HepG2 (cell line): ENCODE results near the gene LTBR. TPM values are rescaled to one million over a fixed set of nuclear protein-coding genes. Genes with fewer than 3 reads are reported as not detected.

Experiments used
- ATAC-seq: fragments of 200-7000 bp; cut with Tn5 transposase; 3 replicates; pipeline ENCODE4 v1.9.1; 2020; ENCODE audit warnings: mild to moderate bottlenecking, moderate library complexity
- BruUV-seq: library from RNA; stranded (reverse); fragments of 400-500 nt; replicated peaks from 2 replicates; lab custom pipeline; 2021; lab: Mats Ljungman, UMichigan
- CTCF ChIA-PET: fragments of 300-600 bp; formaldehyde crosslinking; extraction: SDS; loops from one replicate; lab custom pipeline; 2021; ENCODE audit warnings: low total read pairs, inconsistent platforms, low intra/inter-chr PET ratio; lab: Yijun Ruan, JAX
- POLR2A ChIA-PET: fragments of 350-600 bp; sonication (Branson Sonifier 250); formaldehyde crosslinking; loops from one replicate; lab custom pipeline; 2020; ENCODE audit warnings: antibody characterized with exemption, inconsistent platforms; lab: Yijun Ruan, JAX
- DNase-seq: peaks from one replicate; pipeline ENCODE4 v3.0.0-alpha.2; 2015; ENCODE audit warnings: low spot score
- FAIRE-seq: peaks from 3 replicates; lab custom pipeline; 2011; peaks lifted over from hg19 to GRCh38; lab: Jason Lieb, UNC
- H2AFZ ChIP-seq: one replicate; pipeline ENCODE4 v1.6.1; 2011; ENCODE audit warnings: low read length, inconsistent platforms
- H3K27ac ChIP-seq: fragments of 300-600 bp; 3 replicates; pipeline ENCODE4 v1.8.0; 2011; ENCODE audit warnings: mixed run types, mild to moderate bottlenecking, mixed read lengths, low read length, inconsistent platforms; ENCODE audit not compliant: insufficient read depth; ENCODE audit errors: extremely low read length
- H3K27me3 ChIP-seq, 2 experiments: fragments of 200-600 bp in 1 of 2; 2 replicates in 1 of 2; 3 replicates in 1 of 2; pipeline versions ENCODE4 v1.6.0 to v1.8.0; 2011; ENCODE audit warnings: low read length in 2 of 2, mild to moderate bottlenecking in 2 of 2, moderate library complexity in 2 of 2, inconsistent platforms in 1 of 2; ENCODE audit not compliant: insufficient read depth in 2 of 2, control insufficient read depth in 1 of 2
- H3K36me3 ChIP-seq, 2 experiments: fragments of 200-600 bp in 1 of 2; replicated peaks in 1 of 2; 2 replicates in 1 of 2; 3 replicates in 1 of 2; pipeline versions ENCODE4 v1.5.1 to v1.8.0; 2011; ENCODE audit warnings: low read length in 2 of 2, inconsistent platforms in 1 of 2; ENCODE audit not compliant: insufficient read depth in 2 of 2, control insufficient read depth in 1 of 2
- H3K4me1 ChIP-seq: 2 replicates; pipeline ENCODE4 v1.5.1; 2012; ENCODE audit warnings: low read length, inconsistent platforms; ENCODE audit not compliant: insufficient read depth
- H3K4me2 ChIP-seq: 2 replicates; pipeline ENCODE4 v1.6.0; 2011; ENCODE audit warnings: low read depth, low read length, inconsistent platforms
- H3K4me3 ChIP-seq, 3 experiments: fragments of 200-600 bp in 1 of 3; sonication (generic), shearing (Covaris generic) in 1 of 3; replicated peaks in 1 of 3; 2 replicates each; pipeline ENCODE4 v1.5.1; 2011 to 2016; ENCODE audit warnings: low read length in 3 of 3, inconsistent platforms in 2 of 3, low read depth in 2 of 3, mild to moderate bottlenecking in 2 of 3, control low read depth in 1 of 3, mixed read lengths in 1 of 3; ENCODE audit not compliant: insufficient read depth in 1 of 3
- H3K79me2 ChIP-seq: one replicate; pipeline ENCODE4 v1.6.1; 2011; ENCODE audit warnings: low read length, inconsistent platforms; ENCODE audit not compliant: insufficient read depth
- H3K9ac ChIP-seq: 2 replicates; pipeline ENCODE4 v1.6.0; 2011; ENCODE audit warnings: mild to moderate bottlenecking, low read depth, low read length, inconsistent platforms; ENCODE audit not compliant: insufficient read depth
- H3K9me3 ChIP-seq: 2 replicates; pipeline ENCODE4 v1.5.1; 2012; ENCODE audit warnings: mild to moderate bottlenecking, low read length
- H4K20me1 ChIP-seq: 2 replicates; pipeline ENCODE4 v1.6.0; 2011; ENCODE audit warnings: inconsistent platforms, mild to moderate bottlenecking, low read length, moderate library complexity; ENCODE audit not compliant: insufficient read depth
- KDM3A ChIP-seq: IDR thresholded peaks from 2 replicates; pipeline ENCODE4 v1.6.1; 2018; ENCODE audit warnings: low read depth, missing compliant biosample characterization
- RXRA ChIP-seq: sonication (generic); formaldehyde crosslinking; IDR thresholded peaks from 2 replicates; pipeline ENCODE4 v1.5.1; 2020; ENCODE audit warnings: missing genetic modification reagents
- SALL2 ChIP-seq: sonication (generic); formaldehyde crosslinking; IDR thresholded peaks from 2 replicates; pipeline ENCODE4 v1.8.1; 2023; ENCODE audit warnings: mild to moderate bottlenecking, missing genetic modification reagents, inconsistent platforms
- SATB2 ChIP-seq: sonication (generic); formaldehyde crosslinking; IDR thresholded peaks from 2 replicates; pipeline ENCODE4 v1.5.0; 2020; ENCODE audit warnings: missing genetic modification reagents
- ZBTB1 ChIP-seq: sonication (generic); formaldehyde crosslinking; IDR thresholded peaks from 2 replicates; pipeline ENCODE4 v1.4.0; 2020; ENCODE audit warnings: missing genetic modification reagents, borderline replicate concordance
- ZHX1 ChIP-seq: sonication (generic); formaldehyde crosslinking; IDR thresholded peaks from 2 replicates; pipeline ENCODE4 v1.8.1; 2022; ENCODE audit warnings: low read depth, mild to moderate bottlenecking, missing genetic modification reagents
- ZNF460 ChIP-seq: sonication (generic); formaldehyde crosslinking; IDR thresholded peaks from 2 replicates; pipeline ENCODE4 v1.5.1; 2020; ENCODE audit warnings: missing genetic modification reagents, mild to moderate bottlenecking, borderline replicate concordance
- WGBS: methylation state at CpG from one replicate; pipeline ENCODE4 v1.1.6; 2017; ENCODE audit warnings: low lambda C conversion rate; 5-methylcytosine and 5-hydroxymethylcytosine counted together
- in situ Hi-C: cut with HindIII; loops from 2 replicates; pipeline ENCODE4 v1.10.0; 2017; ENCODE audit warnings: low pct_unique_long_range_greater_than_20kb; ENCODE audit not compliant: extremely low pct_ligation_motif_present
- intact Hi-C: fragments of 100-400 bp; cut with micrococcal nuclease; formaldehyde crosslinking; loops from one replicate; pipeline ENCODE4 v1.10.0; 2022; ENCODE audit not compliant: unreplicated experiment
- polyA plus RNA-seq, 8 experiments: library from polyadenylated mRNA; depleted of rRNA in 3 of 8; stranded (reverse) in 7 of 8; unstranded in 1 of 8; fragments of >200 nt; fragmentation: Illumina TruSeq in 4 of 8; extraction: Trizol in 4 of 8; gene quantifications; 2 replicates each; pipeline versions ENCODE4 v1.2.1 to v1.2.3, GENCODE V29; 2011 to 2016; ENCODE audit warnings: low read depth in 4 of 8, missing spikeins in 1 of 8, mixed read lengths in 1 of 8; ENCODE audit not compliant: insufficient read depth in 1 of 8
- total RNA-seq, 5 experiments: library from RNA; depleted of rRNA; stranded (reverse); fragments of >200 nt; fragmentation: Illumina TruSeq; extraction: Trizol; gene quantifications; 2 replicates each; pipeline ENCODE4 v1.2.3, GENCODE V29; 2016; ENCODE audit warnings: low read depth in 1 of 5
- TF ChIP-seq, protein P1 (sequence below): sonication (generic); formaldehyde crosslinking; conservative IDR thresholded peaks from 2 replicates; pipeline ENCODE4 v1.8.1; 2023; ENCODE audit warnings: missing genetic modification reagents

LTBR gene
- total and polyA plus RNA-seq, 2 of the 13 experiments (the other 11 are each of a cell fraction or from before 2014, with no cell fraction given), result 31.4 to 34.8 TPM

DNA sequence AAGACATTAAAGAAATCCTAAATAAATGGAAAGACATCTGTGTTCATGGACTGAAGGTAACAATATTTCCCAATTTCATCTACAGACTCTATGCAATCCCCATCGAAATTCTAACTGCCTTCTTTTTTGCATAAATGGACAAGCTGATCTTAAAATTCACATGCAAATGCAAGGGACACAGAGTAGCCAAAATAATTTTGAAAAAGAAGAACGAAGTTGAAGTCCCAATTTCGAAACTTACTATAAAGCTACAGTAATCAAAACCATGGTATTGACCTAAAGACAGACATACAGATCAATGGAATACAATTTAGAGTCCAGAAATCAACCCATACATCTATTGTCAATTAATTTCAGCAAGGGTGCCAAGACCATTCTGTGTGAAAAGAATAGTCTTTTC lies 44.4 kb downstream of the LTBR start:
- ChIA-PET POLR2A (interaction anchor here (0.6 kb wide), 1 partner anchor 64 kb away, joined by 3 read pairs; no protein-coding TSS in a partner anchor), CTCF (no interaction called here)
- intact Hi-C loops, result no loop called here
- H3K4me1 ChIP-seq, result peaks cover 53% of the 10 kb centered on the region
- FAIRE-seq, result no peak
- no peak overlapping the region for H3K4me2 ChIP-seq
- ATAC-seq, result no peak
- WGBS, result 31% methylated on average over 3 of the region's 3 CpGs
- no peaks in the 10 kb centered on the region for H3K36me3 ChIP-seq
- BruUV-seq, result no TSS peak
- TF ChIP-seq KDM3A (CRISPR knock-in tag), result no peak
- no peak for TF ChIP-seq ZNF460 (CRISPR knock-in tag)
- TF ChIP-seq SATB2 (CRISPR knock-in tag), result no peak
- no peak for TF ChIP-seq ZHX1 (CRISPR knock-in tag)
- TF ChIP-seq SALL2 (CRISPR knock-in tag), result no peak
- TF ChIP-seq ZBTB1 (CRISPR knock-in tag), result no peak
- TF ChIP-seq, protein P1, sequence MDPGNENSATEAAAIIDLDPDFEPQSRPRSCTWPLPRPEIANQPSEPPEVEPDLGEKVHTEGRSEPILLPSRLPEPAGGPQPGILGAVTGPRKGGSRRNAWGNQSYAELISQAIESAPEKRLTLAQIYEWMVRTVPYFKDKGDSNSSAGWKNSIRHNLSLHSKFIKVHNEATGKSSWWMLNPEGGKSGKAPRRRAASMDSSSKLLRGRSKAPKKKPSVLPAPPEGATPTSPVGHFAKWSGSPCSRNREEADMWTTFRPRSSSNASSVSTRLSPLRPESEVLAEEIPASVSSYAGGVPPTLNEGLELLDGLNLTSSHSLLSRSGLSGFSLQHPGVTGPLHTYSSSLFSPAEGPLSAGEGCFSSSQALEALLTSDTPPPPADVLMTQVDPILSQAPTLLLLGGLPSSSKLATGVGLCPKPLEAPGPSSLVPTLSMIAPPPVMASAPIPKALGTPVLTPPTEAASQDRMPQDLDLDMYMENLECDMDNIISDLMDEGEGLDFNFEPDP (CRISPR knock-in tag), result no peak
- TF ChIP-seq RXRA (CRISPR knock-in tag), result no peak
- no peaks in the 10 kb centered on the region for H3K9me3 ChIP-seq
- no peaks in the 10 kb centered on the region for H3K79me2 ChIP-seq
- H3K27me3 ChIP-seq, result peaks cover 2 to 12% of the 10 kb centered on the region in 2 experiments; a peak in 2 of 5 replicates
- in situ Hi-C loops, result loop anchor here (10.0 kb wide), 1 partner anchor 106 kb away; the partner anchor contains the start of gene GAPDH
- no peak overlapping the region for H2AFZ ChIP-seq
- no peak for DNase-seq
- H3K9ac ChIP-seq, result no peak overlapping the region
- no peak overlapping the region for H3K27ac ChIP-seq
- no peaks in the 10 kb centered on the region for H4K20me1 ChIP-seq
- H3K4me3 ChIP-seq, result no peak overlapping the region
